ENCODE measurements around the gene NIFK. TPM values are rescaled to one million over a fixed set of nuclear protein-coding genes. Genes with fewer than 3 reads are reported as not detected.
A peak's percentile ranks its signal among the peaks of the same experiment; 100 is the strongest.

Gene NIFK
- 71.2 TPM for polyA plus RNA-seq (2013, experiment 1 of 2)
- polyA plus RNA-seq (2013, experiment 2 of 2), result 76.6 TPM

- H3K9ac ChIP-seq (ENCODE audit: low read depth, low read length), result peak within 1 kb of the TSS; percentile 96
- peak within 1 kb of the TSS; percentile 99 for H3K4me3 ChIP-seq (ENCODE audit: low read length)
- H3K27ac ChIP-seq (ENCODE audit: low read depth, low read length), result peak within 1 kb of the TSS; percentile 83
- peaks cover 7% of the 10 kb centered on the region for H3K4me1 ChIP-seq (ENCODE audit: insufficient read depth, low read length)
- WGBS, result under 1% methylated on average over 93 of the region's 93 CpGs
- H3K9me3 ChIP-seq (ENCODE audit: insufficient read depth, low read depth, low read length), result no peaks in the 10 kb centered on the region
- H3K36me3 ChIP-seq (ENCODE audit: insufficient read depth, low read length), result peaks cover 33% of the 10 kb centered on the region
- H3K27me3 ChIP-seq (ENCODE audit: insufficient read depth, low read length), result no peaks in the 10 kb centered on the region
Measured at GRCh38 chr2:121736462-121737336, at the start of gene NIFK. NIFK (minus strand) TSS chr2:121736875; CDS start chr2:121736850, 25 bp downstream.

- H3K4me1 ChIP-seq (ENCODE audit: insufficient read depth, low read length), result peaks cover 8% of the 10 kb centered on the region
- no peak overlapping the region for H3K4me3 ChIP-seq (ENCODE audit: low read length)
- no peak overlapping the region for H3K9ac ChIP-seq (ENCODE audit: low read depth, low read length)
- 87% methylated on average over 2 of the region's 2 CpGs for WGBS
- no peaks in the 10 kb centered on the region for H3K27me3 ChIP-seq (ENCODE audit: insufficient read depth, low read length)
- no peaks in the 10 kb centered on the region for H3K9me3 ChIP-seq (ENCODE audit: insufficient read depth, low read depth, low read length)
- no peak overlapping the region for H3K27ac ChIP-seq (ENCODE audit: low read depth, low read length)
- H3K36me3 ChIP-seq (ENCODE audit: insufficient read depth, low read length), result no peaks in the 10 kb centered on the region
Measured at GRCh38 chr2:121783180-121783579, 46.5 kb upstream of the NIFK start.

GRCh38 chr2:121778741-121779487 lies 42.2 kb upstream of the NIFK start:
- peaks cover 8% of the 10 kb centered on the region for H3K4me1 ChIP-seq (ENCODE audit: insufficient read depth, low read length)
- no peak overlapping the region; the same call in 1 of the 2 replicates for H3K9ac ChIP-seq (ENCODE audit: low read depth, low read length)
- WGBS, result 84% methylated on average over 7 of the region's 7 CpGs
- H3K4me3 ChIP-seq (ENCODE audit: low read length), result no peak overlapping the region
- H3K9me3 ChIP-seq (ENCODE audit: insufficient read depth, low read depth, low read length), result no peaks in the 10 kb centered on the region
- H3K36me3 ChIP-seq (ENCODE audit: insufficient read depth, low read length), result no peaks in the 10 kb centered on the region
- H3K27ac ChIP-seq (ENCODE audit: low read depth, low read length), result no peak overlapping the region
- no peaks in the 10 kb centered on the region for H3K27me3 ChIP-seq (ENCODE audit: insufficient read depth, low read length)

GRCh38 chr2:121777699-121778058 lies 41.0 kb upstream of the NIFK start:
- Histone ChIP-seq H3K9ac (ENCODE audit: low read depth, low read length) (no peak overlapping the region), H3K27ac (ENCODE audit: low read depth, low read length) (no peak overlapping the region), H3K9me3 (ENCODE audit: insufficient read depth, low read depth, low read length) (no peaks in the 10 kb centered on the region), H3K4me3 (ENCODE audit: low read length) (no peak overlapping the region), H3K4me1 (ENCODE audit: insufficient read depth, low read length) (peaks cover 8% of the 10 kb centered on the region), H3K36me3 (ENCODE audit: insufficient read depth, low read length) (no peaks in the 10 kb centered on the region), H3K27me3 (ENCODE audit: insufficient read depth, low read length) (no peaks in the 10 kb centered on the region)
- WGBS, result 93% methylated on average over 1 of the region's 1 CpG

GRCh38 chr2:121776885-121777698 lies 40.4 kb upstream of the NIFK start:
- no peak overlapping the region for H3K27ac ChIP-seq (ENCODE audit: low read depth, low read length)
- H3K9ac ChIP-seq (ENCODE audit: low read depth, low read length), result no peak overlapping the region
- no peaks in the 10 kb centered on the region for H3K9me3 ChIP-seq (ENCODE audit: insufficient read depth, low read depth, low read length)
- peaks cover 8% of the 10 kb centered on the region for H3K4me1 ChIP-seq (ENCODE audit: insufficient read depth, low read length)
- no peak overlapping the region for H3K4me3 ChIP-seq (ENCODE audit: low read length)
- 85% methylated on average over 12 of the region's 12 CpGs for WGBS
- H3K36me3 ChIP-seq (ENCODE audit: insufficient read depth, low read length), result no peaks in the 10 kb centered on the region
- no peaks in the 10 kb centered on the region for H3K27me3 ChIP-seq (ENCODE audit: insufficient read depth, low read length)

- 92% methylated on average over 3 of the region's 3 CpGs for WGBS
- no peak overlapping the region for H3K4me3 ChIP-seq (ENCODE audit: low read length)
- no peak overlapping the region for H3K27ac ChIP-seq (ENCODE audit: low read depth, low read length)
- peaks cover 8% of the 10 kb centered on the region for H3K4me1 ChIP-seq (ENCODE audit: insufficient read depth, low read length)
- no peaks in the 10 kb centered on the region for H3K9me3 ChIP-seq (ENCODE audit: insufficient read depth, low read depth, low read length)
- H3K9ac ChIP-seq (ENCODE audit: low read depth, low read length), result no peak overlapping the region
- H3K27me3 ChIP-seq (ENCODE audit: insufficient read depth, low read length), result no peaks in the 10 kb centered on the region
- H3K36me3 ChIP-seq (ENCODE audit: insufficient read depth, low read length), result no peaks in the 10 kb centered on the region
Measured at GRCh38 chr2:121776361-121776760, 39.7 kb upstream of the NIFK start.

- WGBS, result 91% methylated on average over 13 of the region's 13 CpGs
- no peak overlapping the region for H3K27ac ChIP-seq (ENCODE audit: low read depth, low read length)
- H3K27me3 ChIP-seq (ENCODE audit: insufficient read depth, low read length), result no peaks in the 10 kb centered on the region
- H3K36me3 ChIP-seq (ENCODE audit: insufficient read depth, low read length), result peaks cover under 1% of the 10 kb centered on the region; the same call in 1 of the 2 replicates
- peaks cover 5% of the 10 kb centered on the region for H3K4me1 ChIP-seq (ENCODE audit: insufficient read depth, low read length)
- no peak overlapping the region for H3K4me3 ChIP-seq (ENCODE audit: low read length)
- H3K9me3 ChIP-seq (ENCODE audit: insufficient read depth, low read depth, low read length), result no peaks in the 10 kb centered on the region
- no peak overlapping the region for H3K9ac ChIP-seq (ENCODE audit: low read depth, low read length)
Measured at GRCh38 chr2:121774235-121774634, 37.6 kb upstream of the NIFK start.

- H3K27ac ChIP-seq (ENCODE audit: low read depth, low read length), result no peak overlapping the region
- H3K4me1 ChIP-seq (ENCODE audit: insufficient read depth, low read length), result no peaks in the 10 kb centered on the region
- peaks cover 20% of the 10 kb centered on the region for H3K36me3 ChIP-seq (ENCODE audit: insufficient read depth, low read length)
- no peak overlapping the region for H3K9ac ChIP-seq (ENCODE audit: low read depth, low read length)
- no peak overlapping the region for H3K4me3 ChIP-seq (ENCODE audit: low read length)
- H3K27me3 ChIP-seq (ENCODE audit: insufficient read depth, low read length), result no peaks in the 10 kb centered on the region
- 87% methylated on average over 5 of the region's 6 CpGs for WGBS
- H3K9me3 ChIP-seq (ENCODE audit: insufficient read depth, low read depth, low read length), result no peaks in the 10 kb centered on the region
Measured at GRCh38 chr2:121771976-121772742, 35.5 kb upstream of the NIFK start.

- no peaks in the 10 kb centered on the region for H3K9me3 ChIP-seq (ENCODE audit: insufficient read depth, low read depth, low read length)
- H3K27me3 ChIP-seq (ENCODE audit: insufficient read depth, low read length), result no peaks in the 10 kb centered on the region
- no peak overlapping the region for H3K9ac ChIP-seq (ENCODE audit: low read depth, low read length)
- no peaks in the 10 kb centered on the region for H3K4me1 ChIP-seq (ENCODE audit: insufficient read depth, low read length)
- peaks cover 59% of the 10 kb centered on the region for H3K36me3 ChIP-seq (ENCODE audit: insufficient read depth, low read length)
- H3K4me3 ChIP-seq (ENCODE audit: low read length), result no peak overlapping the region
- WGBS, result 87% methylated on average over 5 of the region's 5 CpGs
- no peak overlapping the region for H3K27ac ChIP-seq (ENCODE audit: low read depth, low read length)
Measured at GRCh38 chr2:121768143-121768755, 31.6 kb upstream of the NIFK start.

GRCh38 chr2:121766624-121767023 lies 29.9 kb upstream of the NIFK start:
- H3K4me1 ChIP-seq (ENCODE audit: insufficient read depth, low read length), result no peaks in the 10 kb centered on the region
- no peaks in the 10 kb centered on the region for H3K27me3 ChIP-seq (ENCODE audit: insufficient read depth, low read length)
- H3K36me3 ChIP-seq (ENCODE audit: insufficient read depth, low read length), result peaks cover 70% of the 10 kb centered on the region
- no peaks in the 10 kb centered on the region for H3K9me3 ChIP-seq (ENCODE audit: insufficient read depth, low read depth, low read length)
- no peak overlapping the region for H3K4me3 ChIP-seq (ENCODE audit: low read length)
- 95% methylated on average over 1 of the region's 1 CpG for WGBS
- H3K9ac ChIP-seq (ENCODE audit: low read depth, low read length), result no peak overlapping the region
- no peak overlapping the region for H3K27ac ChIP-seq (ENCODE audit: low read depth, low read length)

Measured in HUES64 (cell line).